ENCODE results near the gene FAM107B. TPM values are rescaled to one million over a fixed set of nuclear protein-coding genes. Genes with fewer than 3 reads are reported as not detected.

Gene FAM107B
- total and polyA plus RNA-seq, 10 of the 15 experiments (the other 5 are each of a cell fraction or from before 2014, with no cell fraction given), result 22.9 to 162 (median 86.6) TPM

- Histone ChIP-seq H4K20me1 (ENCODE audit: control insufficient read depth, insufficient read depth) (no peaks in the 10 kb centered on the region), H3K4me2 (ENCODE audit: control insufficient read depth, insufficient read depth) (no peak overlapping the region), H3K9ac (ENCODE audit: control insufficient read depth, insufficient read depth, low read length) (no peak overlapping the region), H2AFZ (ENCODE audit: control insufficient read depth, low read depth, low read length) (no peak overlapping the region), H3K27ac (ENCODE audit: control insufficient read depth, insufficient read depth) (no peak overlapping the region), H3K27me3 (replicated peaks in 1 of 2; ENCODE audit: control insufficient read depth in 2 of 2, insufficient read depth in 2 of 2, low read length in 1 of 2) (no peaks in the 10 kb centered on the region), H3K79me2 (ENCODE audit: control insufficient read depth, insufficient read depth, low read length) (no peaks in the 10 kb centered on the region; the same call in none of the 2 replicates), H3K9me3 (replicated peaks; ENCODE audit: control insufficient read depth, insufficient read depth, low read length) (peaks cover 2% of the 10 kb centered on the region; the same call in 2 of the 3 replicates), H3K4me3 (no peak overlapping the region), H3K4me1 (ENCODE audit: control insufficient read depth, insufficient read depth, low read length) (peaks cover 28% of the 10 kb centered on the region), H3K36me3 (ENCODE audit: control insufficient read depth in 2 of 2, insufficient read depth in 2 of 2, low read length in 1 of 2) (no peaks in the 10 kb centered on the region)
- no TSS peak for BruUV-seq (replicated peaks)
- no peak for ATAC-seq
- DNase-seq (ENCODE audit: low read depth, low spot score), result no peak
- WGBS (ENCODE audit: insufficient coverage, insufficient replicate concordance, low lambda C conversion rate, missing lambda C conversion rate), result 48% methylated on average over 1 of the region's 1 CpG
- ChIA-PET CTCF (no interaction called here), RAD21 (ENCODE audit: unreplicated experiment) (interaction anchor here (0.9 to 2.2 kb wide), 3 partner anchors 36 to 110 kb away, joined by 3 to 10 read pairs (median 7); no protein-coding TSS in a partner anchor), POLR2A (interaction anchor here (1.0 to 11.4 kb wide), 3 partner anchors 34 to 344 kb away, joined by 3 to 99 read pairs (median 3); partner anchors contain the start of gene DCLRE1C), SMC1A (ENCODE audit: uncharacterized antibody, unreplicated experiment) (interaction anchor here (1.0 to 5.1 kb wide), 6 partner anchors 10 to 131 kb away, joined by 3 to 15 read pairs (median 10); no protein-coding TSS in a partner anchor)
- FAIRE-seq, result no peak
- intact Hi-C loops (cut with micrococcal nuclease; ENCODE audit: unreplicated experiment) (loop anchor here (5.0 kb wide), 1 partner anchor 343 kb away; the partner anchor contains the start of gene DCLRE1C), in situ Hi-C loops (cut with MboI) (loop anchor here (5.0 kb wide), 2 partner anchors 38 to 133 kb away; no protein-coding TSS in a partner anchor)
- TF ChIP-seq GABPA (IDR thresholded peaks at IDR 0.05; ENCODE audit: low read depth), result no peak
- no peak for TF ChIP-seq TAF1 (IDR thresholded peaks at IDR 0.05; ENCODE audit: borderline replicate concordance, low read depth, low read length)
- no peak for TF ChIP-seq WRNIP1 (IDR thresholded peaks at IDR 0.05; ENCODE audit: borderline replicate concordance, low read depth, low read length)
- TF ChIP-seq TCF7 (IDR thresholded peaks at IDR 0.05; ENCODE audit: borderline replicate concordance), result no peak
- TF ChIP-seq HCFC1 (IDR thresholded peaks at IDR 0.05; ENCODE audit: low read length), result no peak
- TF ChIP-seq MLLT1 (IDR thresholded peaks at IDR 0.05), result no peak
- TF ChIP-seq NKRF (conservative IDR thresholded peaks at IDR 0.05), result no peak
- TF ChIP-seq CEBPZ (IDR thresholded peaks at IDR 0.05; ENCODE audit: low read depth, low read length), result no peak
- no peak for TF ChIP-seq IRF4 (IDR thresholded peaks at IDR 0.05; ENCODE audit: low read depth, low read length)
- no peak for TF ChIP-seq SUZ12 (IDR thresholded peaks at IDR 0.05; ENCODE audit: unreplicated experiment)
- TF ChIP-seq MAX (IDR thresholded peaks at IDR 0.05; ENCODE audit: low read depth, low read length), result no peak
- no peak for TF ChIP-seq HDGF (IDR thresholded peaks at IDR 0.05)
- TF ChIP-seq ZBED1 (IDR thresholded peaks at IDR 0.05; ENCODE audit: borderline replicate concordance), result no peak
- no peak for TF ChIP-seq ZBTB11 (CRISPR knock-in tag; IDR thresholded peaks at IDR 0.05)
Measured at GRCh38 chr10:14609178-14609577, 165.5 kb downstream of the FAM107B start.

All from GM12878 (cell line).